ENCODE measurements around the gene SCO2. TPM values are rescaled to one million over a fixed set of nuclear protein-coding genes. Genes with fewer than 3 reads are reported as not detected.

The SCO2 gene, protein sequence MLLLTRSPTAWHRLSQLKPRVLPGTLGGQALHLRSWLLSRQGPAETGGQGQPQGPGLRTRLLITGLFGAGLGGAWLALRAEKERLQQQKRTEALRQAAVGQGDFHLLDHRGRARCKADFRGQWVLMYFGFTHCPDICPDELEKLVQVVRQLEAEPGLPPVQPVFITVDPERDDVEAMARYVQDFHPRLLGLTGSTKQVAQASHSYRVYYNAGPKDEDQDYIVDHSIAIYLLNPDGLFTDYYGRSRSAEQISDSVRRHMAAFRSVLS
- 1 to 10 TPM; 2.4 to 5.6 TPM for total RNA-seq

DNA sequence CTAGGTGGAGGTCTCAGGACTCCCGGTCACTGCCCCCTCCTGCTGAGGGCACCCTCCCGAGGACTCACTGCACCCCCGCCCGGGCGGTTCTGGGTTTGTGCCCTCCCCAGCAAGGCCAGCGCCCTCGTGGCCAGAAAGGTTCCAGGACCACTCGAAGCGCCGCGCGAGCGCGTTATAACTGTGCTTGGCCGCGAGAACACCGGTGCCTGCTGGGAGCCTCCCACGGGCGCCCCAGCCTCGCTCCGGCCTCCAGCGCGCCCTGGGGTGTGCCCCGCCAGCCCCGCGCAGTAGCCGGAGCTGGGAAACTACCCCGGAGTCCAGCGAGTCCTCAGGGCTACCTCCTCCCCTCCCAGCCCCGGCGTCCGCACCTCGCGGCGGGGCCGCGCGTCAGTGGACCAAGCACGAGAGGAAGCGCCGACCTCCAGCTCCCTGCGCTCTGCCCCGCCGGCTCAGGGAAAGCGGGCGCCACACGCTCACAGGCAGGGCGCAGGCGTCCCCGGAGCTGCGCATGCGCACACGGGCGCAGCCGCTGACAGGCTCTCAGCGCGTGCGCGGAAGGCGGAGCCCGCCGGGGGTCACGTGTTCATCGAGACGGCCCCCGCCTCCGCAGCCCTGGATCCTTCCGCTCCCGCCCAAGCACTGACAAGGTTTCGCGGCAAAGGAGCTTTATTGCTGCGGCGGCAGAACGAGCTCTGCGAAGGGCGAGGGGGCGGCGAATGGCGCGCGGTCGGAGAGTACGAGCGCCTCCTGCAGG, at the start of gene SCO2:
SCO2 (minus strand) TSS at position 495 of the 754 bp plus-strand sequence. CDS start 1,187 bp downstream, outside the sequence.
- Mint-ChIP-seq H3K27ac (peak within 1 kb of the TSS; percentile 87), H3K36me3 (ENCODE audit: low read depth) (peaks cover 23% of the 10 kb centered on the region), H3K27me3 (no peaks in the 10 kb centered on the region), H3K9me3 (ENCODE audit: low read depth) (no peaks in the 10 kb centered on the region), H3K4me3 (peak within 1 kb of the TSS; percentile 77), H3K4me1 (peaks cover 34% of the 10 kb centered on the region)
- intact Hi-C loops (cut with DNase I, micrococcal nuclease), result loop anchor here (1.0 to 5.0 kb wide), 9 partner anchors 17 to 673 kb away; partner anchors contain the start of genes NCAPH2 (in 2 of the 2), CHKB (in 1 of the 2), PIM3 (in 1 of the 2) and PPP6R2 (in 1 of the 2)
- DNase-seq (peak; percentile 99), ATAC-seq (peak; percentile 56)
- POLR2A ChIA-PET, result interaction anchor here (0.6 to 3.1 kb wide), 18 partner anchors 8 to 165 kb away, joined by 3 to 65 read pairs (median 6); partner anchors contain the start of genes CHKB, KLHDC7B, LMF2 and NCAPH2
- CTCF ChIA-PET, result interaction anchor here (0.6 to 5.2 kb wide), 29 partner anchors 10 to 283 kb away, joined by 3 to 76 read pairs (median 6); partner anchors contain the start of genes CHKB, KLHDC7B, LMF2 and NCAPH2

DNA sequence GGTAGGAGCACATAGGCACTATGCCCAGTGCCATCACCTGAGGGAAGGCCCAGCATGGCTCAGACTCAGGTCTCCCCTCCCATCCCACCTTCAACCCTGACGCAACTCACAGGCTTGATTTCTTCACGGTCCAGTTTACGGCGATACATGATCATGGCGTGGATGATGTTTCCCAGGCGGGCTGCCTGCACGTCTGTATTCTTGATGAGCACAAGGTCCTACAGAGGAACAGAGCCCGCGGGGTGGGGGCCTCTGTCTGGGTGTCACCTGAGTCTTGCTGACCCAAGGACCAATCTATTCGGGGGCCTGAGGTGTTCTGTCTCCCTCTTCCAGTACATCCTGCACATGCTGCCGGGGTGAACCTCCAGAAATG, 49.0 kb upstream of the SCO2 start:
- Mint-ChIP-seq H3K4me3 (no peak overlapping the region), H3K27ac (no peak overlapping the region), H3K9me3 (ENCODE audit: low read depth) (no peaks in the 10 kb centered on the region), H3K4me1 (peaks cover under 1% of the 10 kb centered on the region), H3K36me3 (ENCODE audit: low read depth) (peaks cover 50% of the 10 kb centered on the region), H3K27me3 (no peaks in the 10 kb centered on the region)
- ATAC-seq (no peak), DNase-seq (no peak)
- intact Hi-C loops (cut with DNase I, micrococcal nuclease), result no loop called here
- ChIA-PET CTCF (interaction anchor here (1.5 to 2.7 kb wide), 2 partner anchors 11 to 49 kb away, joined by 6 to 14 read pairs; partner anchors contain the start of genes SCO2 and SYCE3), POLR2A (no interaction called here)

DNA sequence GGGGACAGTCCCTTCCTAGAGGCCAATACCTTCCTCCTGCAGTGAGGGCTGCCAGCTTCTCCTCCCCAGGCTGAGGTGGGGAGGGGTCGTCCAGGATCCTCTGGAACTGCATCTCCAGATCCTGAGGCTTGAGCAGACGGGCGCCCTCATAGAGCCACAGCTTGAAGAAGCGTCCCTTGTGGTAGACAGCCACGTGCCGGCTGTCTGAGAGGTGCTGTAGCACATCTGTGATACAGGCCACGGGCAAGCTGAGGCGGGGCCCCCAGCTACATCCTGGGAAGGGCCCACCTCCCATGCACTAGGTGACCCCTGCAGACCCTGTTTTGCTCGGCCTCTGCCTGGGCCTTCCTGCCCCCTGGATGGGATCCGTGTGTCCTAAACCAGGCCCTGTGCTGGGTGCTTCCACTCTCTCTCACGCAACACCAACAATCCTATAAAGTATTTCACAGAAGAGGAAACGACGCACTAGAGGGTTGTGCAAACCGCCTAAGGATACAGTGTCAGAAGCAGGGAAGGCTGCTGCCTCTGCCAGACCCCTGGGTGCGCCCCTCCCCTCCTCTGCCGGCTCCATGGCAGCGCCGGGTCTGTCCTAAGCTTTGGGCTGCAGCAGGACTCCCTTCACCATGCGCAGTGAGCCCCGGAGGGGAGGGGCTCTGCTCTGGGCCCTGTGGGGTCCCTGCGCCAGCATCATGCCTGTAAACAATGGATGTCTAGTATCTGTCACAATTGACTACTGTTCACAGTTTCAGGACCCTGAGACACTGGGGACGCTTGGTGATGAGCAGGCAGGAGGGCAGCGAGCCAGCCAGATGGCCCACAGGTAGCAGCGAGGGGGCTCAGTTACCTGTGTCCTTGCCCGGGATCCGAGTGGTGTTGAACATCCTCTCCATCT, 48.3 kb upstream of the SCO2 start:
- H3K36me3 Mint-ChIP-seq (ENCODE audit: low read depth), result peaks cover 51% of the 10 kb centered on the region
- H3K4me1 Mint-ChIP-seq, result no peaks in the 10 kb centered on the region
- H3K9me3 Mint-ChIP-seq (ENCODE audit: low read depth), result no peaks in the 10 kb centered on the region
- CTCF ChIA-PET, result interaction anchor here (0.7 to 1.0 kb wide), 2 partner anchors 11 to 253 kb away, joined by 3 to 5 read pairs; partner anchors contain the start of gene SYCE3
- DNase-seq (no peak), ATAC-seq (no peak)
- H3K4me3 Mint-ChIP-seq, result no peak overlapping the region
- POLR2A ChIA-PET, result no interaction called here
- H3K27ac Mint-ChIP-seq, result no peak overlapping the region
- no peaks in the 10 kb centered on the region for H3K27me3 Mint-ChIP-seq
- intact Hi-C loops (cut with DNase I, micrococcal nuclease), result no loop called here

DNA sequence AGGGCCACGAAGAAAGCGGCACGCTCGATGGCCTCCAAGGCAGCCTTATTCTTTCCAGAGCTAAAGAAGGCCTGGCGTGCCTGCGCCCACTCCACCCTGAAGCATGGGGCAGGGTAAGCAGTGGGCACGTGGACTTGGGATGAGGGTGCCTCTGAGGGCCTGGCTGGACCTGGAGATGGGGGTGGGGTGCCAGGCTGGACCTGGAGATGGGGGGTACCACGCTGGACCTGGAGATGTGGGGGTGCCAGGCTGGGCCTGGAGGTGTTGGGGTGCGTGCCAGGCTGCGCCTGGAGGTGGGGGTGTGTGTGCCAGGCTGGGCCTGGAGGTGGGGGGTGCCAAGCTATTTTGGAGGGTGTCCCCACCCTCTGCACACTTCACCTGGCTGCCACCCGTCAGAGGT, 47.6 kb upstream of the SCO2 start:
- Mint-ChIP-seq H3K4me1 (no peaks in the 10 kb centered on the region), H3K4me3 (no peak overlapping the region), H3K27ac (no peak overlapping the region), H3K27me3 (no peaks in the 10 kb centered on the region), H3K9me3 (ENCODE audit: low read depth) (no peaks in the 10 kb centered on the region), H3K36me3 (ENCODE audit: low read depth) (peaks cover 50% of the 10 kb centered on the region)
- intact Hi-C loops (cut with DNase I, micrococcal nuclease), result no loop called here
- ATAC-seq, result no peak
- DNase-seq, result no peak
- ChIA-PET POLR2A (no interaction called here), CTCF (interaction anchor here (0.7 to 1.1 kb wide), 3 partner anchors 10 to 253 kb away, joined by 3 to 5 read pairs (median 5); partner anchors contain the start of genes SCO2 and SYCE3)

DNA sequence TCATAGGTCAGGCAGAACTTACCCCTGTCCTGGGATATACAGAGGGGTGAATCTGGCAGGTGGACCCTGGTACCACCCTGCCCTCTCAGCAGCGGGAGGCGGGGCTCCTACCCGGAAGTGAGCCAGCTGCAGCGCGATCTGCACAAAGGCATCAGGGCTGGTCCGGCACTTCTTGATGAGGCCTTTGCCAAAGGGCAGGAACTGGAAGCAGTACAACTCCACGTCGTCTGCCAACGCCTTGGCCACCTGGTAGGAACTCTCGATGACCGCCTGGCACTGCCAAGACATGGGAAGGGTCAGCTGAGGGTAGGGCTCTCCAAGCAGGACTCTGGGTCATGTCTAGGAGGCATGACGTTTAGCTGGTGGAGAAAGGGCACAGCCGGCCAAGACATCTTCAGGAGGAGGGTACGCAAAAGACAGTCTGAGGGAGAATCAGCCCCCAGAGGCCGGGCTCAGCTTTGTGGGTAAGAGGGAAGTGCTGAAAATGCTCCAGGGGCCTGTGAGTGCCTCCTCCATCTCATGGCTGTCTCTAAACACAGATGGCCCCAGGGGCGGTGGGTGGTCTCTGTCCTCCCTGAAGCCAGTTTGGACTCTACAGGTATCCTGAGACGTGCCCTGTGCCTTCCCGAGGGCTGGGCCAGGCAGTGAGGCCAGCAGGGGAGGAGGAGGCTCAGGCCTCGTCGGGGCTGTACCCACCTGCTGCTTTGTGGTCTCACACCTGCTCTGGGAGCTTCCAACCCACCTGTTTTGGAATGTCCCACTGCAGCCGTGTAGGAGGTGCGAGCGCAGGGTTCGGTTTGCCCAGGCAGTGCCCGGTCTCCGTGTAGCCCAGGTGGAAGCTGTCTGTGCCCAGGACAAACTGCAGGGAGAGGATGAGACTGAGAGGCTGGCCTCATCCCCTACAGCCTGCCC, 46.1 kb upstream of the SCO2 start:
- DNase-seq (no peak), ATAC-seq (no peak)
- H3K4me1 Mint-ChIP-seq, result no peaks in the 10 kb centered on the region
- intact Hi-C loops (cut with DNase I, micrococcal nuclease), result no loop called here
- H3K36me3 Mint-ChIP-seq (ENCODE audit: low read depth), result peaks cover 50% of the 10 kb centered on the region
- CTCF ChIA-PET, result interaction anchor here (0.7 to 1.1 kb wide), 3 partner anchors 11 to 48 kb away, joined by 3 to 5 read pairs (median 4); partner anchors contain the start of genes CHKB and SCO2
- no peaks in the 10 kb centered on the region for H3K27me3 Mint-ChIP-seq
- no peak overlapping the region for H3K27ac Mint-ChIP-seq
- no peaks in the 10 kb centered on the region for H3K9me3 Mint-ChIP-seq (ENCODE audit: low read depth)
- H3K4me3 Mint-ChIP-seq, result no peak overlapping the region
- POLR2A ChIA-PET, result no interaction called here

DNA sequence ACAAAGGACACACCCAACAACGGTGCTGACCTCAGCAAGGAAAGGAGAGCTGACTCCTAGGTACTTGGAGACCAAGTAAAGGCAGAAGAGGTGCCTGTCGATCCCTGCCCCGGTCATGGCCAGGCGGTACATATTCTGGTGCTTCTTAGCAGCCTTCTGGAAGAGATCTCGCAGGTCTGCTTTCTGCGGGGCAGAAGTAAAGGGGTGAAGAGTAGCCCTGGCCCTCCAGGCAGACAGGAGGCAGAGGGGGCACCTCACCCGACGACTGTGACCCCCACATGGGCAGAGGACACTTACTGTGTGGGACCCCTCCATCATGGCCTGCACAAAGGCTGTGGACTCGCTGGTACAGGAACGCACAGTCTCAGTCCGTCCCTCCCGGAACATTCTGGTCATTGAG, 45.5 kb upstream of the SCO2 start:
- Mint-ChIP-seq H3K27ac (no peak overlapping the region), H3K4me3 (no peak overlapping the region), H3K4me1 (no peaks in the 10 kb centered on the region), H3K27me3 (no peaks in the 10 kb centered on the region), H3K9me3 (ENCODE audit: low read depth) (no peaks in the 10 kb centered on the region), H3K36me3 (ENCODE audit: low read depth) (peaks cover 45% of the 10 kb centered on the region)
- POLR2A ChIA-PET, result no interaction called here
- intact Hi-C loops (cut with DNase I, micrococcal nuclease), result no loop called here
- no peak for ATAC-seq
- CTCF ChIA-PET, result interaction anchor here (0.9 to 1.0 kb wide), 2 partner anchors 12 to 30 kb away, joined by 3 to 4 read pairs; partner anchors contain the start of gene CHKB
- DNase-seq, result no peak

DNA sequence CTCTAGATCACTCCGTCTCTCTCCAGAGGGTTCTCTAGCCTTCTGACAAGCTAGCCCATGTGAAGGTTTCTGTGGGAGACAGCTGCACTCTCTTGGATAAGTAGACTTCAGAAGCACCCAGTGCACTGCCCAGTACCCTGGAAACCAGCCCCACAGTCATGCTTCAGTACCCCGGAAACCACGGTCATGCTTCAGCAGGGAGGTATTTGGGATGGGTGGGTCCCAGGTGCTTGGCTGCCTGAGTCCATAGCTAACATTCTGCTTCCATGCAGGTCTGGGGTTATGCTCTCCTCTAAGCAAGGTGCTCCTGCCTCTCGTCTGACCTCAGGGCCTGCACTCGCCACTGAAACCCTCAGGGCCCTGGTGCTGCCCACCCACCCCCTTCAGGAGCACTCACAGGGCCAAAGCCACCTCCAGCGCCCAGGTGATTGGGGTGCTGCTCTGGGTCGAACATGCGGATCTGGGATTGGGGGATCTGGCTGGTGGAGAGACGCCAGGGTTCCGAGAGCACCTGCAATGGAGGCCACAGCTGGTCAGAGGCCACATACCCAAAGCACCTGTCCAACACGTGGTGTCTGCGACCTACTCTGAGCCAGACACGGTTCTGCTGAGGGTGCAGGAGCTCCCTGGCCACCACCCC, 44.6 kb upstream of the SCO2 start:
- CTCF ChIA-PET, result interaction anchor here (0.6 to 2.2 kb wide), 5 partner anchors 12 to 74 kb away, joined by 3 to 5 read pairs (median 3); partner anchors contain the start of genes CHKB and SCO2
- ATAC-seq (no peak), DNase-seq (no peak)
- Mint-ChIP-seq H3K27ac (no peak overlapping the region), H3K36me3 (ENCODE audit: low read depth) (peaks cover 40% of the 10 kb centered on the region), H3K9me3 (ENCODE audit: low read depth) (no peaks in the 10 kb centered on the region), H3K4me1 (no peaks in the 10 kb centered on the region), H3K27me3 (no peaks in the 10 kb centered on the region), H3K4me3 (no peak overlapping the region)
- intact Hi-C loops (cut with DNase I, micrococcal nuclease), result no loop called here
- POLR2A ChIA-PET, result no interaction called here

DNA sequence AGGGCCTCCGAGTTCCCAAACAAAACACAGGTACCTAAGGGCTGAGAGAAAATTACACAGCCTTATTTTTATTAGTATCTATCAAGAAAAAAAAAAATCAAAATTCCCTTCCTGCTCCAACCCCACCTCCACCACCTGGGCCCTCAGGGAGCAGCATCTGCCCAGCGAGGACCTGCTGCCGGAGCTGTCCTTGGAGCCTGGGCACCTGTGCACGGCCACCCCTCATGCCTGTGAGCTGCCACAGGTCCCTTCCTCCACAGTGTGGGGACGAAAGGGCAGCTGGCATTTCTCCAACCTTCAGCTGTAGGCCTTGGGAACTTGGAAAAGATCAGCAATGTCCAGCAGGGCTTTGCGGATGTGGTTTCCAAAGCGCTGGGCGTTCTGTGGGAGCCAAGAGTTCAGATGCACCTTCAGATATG, 43.7 kb upstream of the SCO2 start:
- Mint-ChIP-seq H3K9me3 (ENCODE audit: low read depth) (no peaks in the 10 kb centered on the region), H3K4me3 (no peak overlapping the region), H3K27ac (no peak overlapping the region), H3K4me1 (no peaks in the 10 kb centered on the region), H3K27me3 (no peaks in the 10 kb centered on the region), H3K36me3 (ENCODE audit: low read depth) (peaks cover 37% of the 10 kb centered on the region)
- ATAC-seq, result no peak
- no peak for DNase-seq
- POLR2A ChIA-PET, result no interaction called here
- CTCF ChIA-PET, result interaction anchor here (1.0 to 2.2 kb wide), 2 partner anchors 43 to 73 kb away, joined by 3 to 5 read pairs; partner anchors contain the start of gene SCO2
- intact Hi-C loops (cut with DNase I, micrococcal nuclease), result no loop called here

DNA sequence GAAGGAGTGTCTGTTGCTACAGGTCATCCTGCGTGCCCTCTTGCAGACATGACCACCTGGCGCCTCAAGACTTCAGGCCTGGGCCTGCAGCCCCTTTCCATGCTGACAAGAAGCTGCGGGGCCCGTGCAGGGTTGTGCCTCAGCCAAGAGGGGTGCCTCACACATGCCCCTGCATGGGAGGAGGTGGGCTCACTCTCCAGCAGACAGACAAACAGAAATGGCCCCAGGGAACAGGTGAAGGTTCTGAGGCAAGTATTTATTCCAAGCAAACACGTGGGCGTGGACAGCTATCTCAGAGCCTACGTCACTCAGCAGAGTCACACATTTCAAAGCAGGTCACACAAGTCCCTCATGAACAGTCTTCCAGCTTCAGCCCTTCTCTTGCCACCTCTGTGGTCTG, 43.2 kb upstream of the SCO2 start:
- ChIA-PET CTCF (interaction anchor here (2.2 kb wide), 1 partner anchor 43 kb away, joined by 5 read pairs; the partner anchor contains the start of gene SCO2), POLR2A (no interaction called here)

DNA sequence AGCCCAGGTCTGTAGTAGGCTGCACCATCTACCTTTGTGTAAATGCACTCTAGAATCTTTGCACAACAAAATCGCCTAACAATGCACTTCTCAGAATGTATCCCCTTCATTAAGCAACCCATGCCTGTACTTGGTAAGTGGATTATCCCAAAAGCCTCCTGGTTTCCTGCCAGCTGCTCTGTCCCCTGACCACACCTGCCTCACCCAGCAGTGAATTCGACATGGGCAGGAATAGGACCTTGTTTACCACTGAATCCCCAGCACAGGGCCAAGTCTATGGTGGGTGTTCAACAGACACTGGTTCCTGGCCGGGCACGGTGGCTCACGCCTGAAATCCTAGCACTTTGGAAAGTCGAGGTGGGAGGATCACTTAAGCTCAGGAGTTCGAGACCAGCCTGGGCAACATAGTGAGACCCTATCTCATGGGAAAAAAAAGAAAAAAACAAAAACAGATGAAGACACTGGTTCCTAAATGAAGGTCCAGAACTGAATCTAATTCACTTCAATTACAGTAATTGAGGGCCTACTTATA, 42.4 kb upstream of the SCO2 start:
- Mint-ChIP-seq H3K9me3 (ENCODE audit: low read depth) (no peaks in the 10 kb centered on the region), H3K4me1 (peaks cover 11% of the 10 kb centered on the region), H3K27me3 (no peaks in the 10 kb centered on the region), H3K4me3 (no peak overlapping the region), H3K27ac (no peak overlapping the region), H3K36me3 (ENCODE audit: low read depth) (peaks cover 36% of the 10 kb centered on the region)
- ATAC-seq (no peak), DNase-seq (no peak)
- intact Hi-C loops (cut with DNase I, micrococcal nuclease), result no loop called here
- ChIA-PET CTCF (no interaction called here), POLR2A (no interaction called here)

More for the DNA sequence above, 43.2 kb upstream of the SCO2 start:
- Mint-ChIP-seq H3K27ac (no peak overlapping the region), H3K27me3 (no peaks in the 10 kb centered on the region), H3K4me1 (peaks cover 3% of the 10 kb centered on the region), H3K9me3 (ENCODE audit: low read depth) (no peaks in the 10 kb centered on the region), H3K4me3 (no peak overlapping the region), H3K36me3 (ENCODE audit: low read depth) (peaks cover 36% of the 10 kb centered on the region)
- DNase-seq, result no peak
- ATAC-seq, result no peak
- intact Hi-C loops (cut with DNase I, micrococcal nuclease), result no loop called here

Measured in activated CD4-positive, alpha-beta T cell treated with anti-CD3 and anti-CD28 coated beads for 36 hours (primary cell).